ENCODE measurements around the gene AKT1S1. TPM values are rescaled to one million over a fixed set of nuclear protein-coding genes. Genes with fewer than 3 reads are reported as not detected.

Gene AKT1S1
- total RNA-seq, 1 donor from 2014 or later: 2.3 TPM

DNA sequence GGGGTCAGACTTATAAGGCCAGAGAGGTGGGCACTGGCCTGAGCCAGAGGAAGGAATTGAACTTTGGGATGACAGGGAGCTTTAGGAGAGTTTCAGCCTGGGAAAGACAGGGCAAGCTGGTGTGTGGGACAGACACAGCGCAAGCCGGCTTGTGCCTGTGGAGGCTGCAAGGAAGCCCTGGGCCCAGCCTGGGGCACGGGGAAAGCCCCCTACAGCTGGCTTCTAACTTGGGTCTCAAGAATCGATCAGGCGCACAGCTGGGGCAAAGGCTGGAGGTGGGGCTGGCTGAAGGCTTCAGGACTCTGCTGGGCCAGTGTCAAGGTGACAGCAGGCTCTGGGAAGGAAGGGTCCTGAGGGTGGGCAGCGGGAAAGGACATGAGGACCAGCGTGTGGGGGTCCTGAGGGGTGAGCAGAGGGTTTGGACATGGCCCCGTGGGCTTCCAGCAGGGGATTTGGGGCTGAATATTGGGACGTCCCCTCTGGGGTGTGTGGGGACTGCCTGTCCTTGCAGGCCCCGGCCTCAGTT is 23.2 kb downstream of the AKT1S1 start:
- Histone ChIP-seq H3K27ac (no peak overlapping the region), H3K79me2 (ENCODE audit: low read depth) (peaks cover 66% of the 10 kb centered on the region), H4K20me1 (ENCODE audit: low read depth) (peaks cover 76% of the 10 kb centered on the region), H3K9me3 (ENCODE audit: low read depth) (no peaks in the 10 kb centered on the region), H3K4me3 (no peak overlapping the region), H3F3A (ENCODE audit: low read depth) (peaks cover 74% of the 10 kb centered on the region), H3K36me3 (no peaks in the 10 kb centered on the region), H3K4me2 (peak overlapping the region; percentile 98), H3K27me3 (no peaks in the 10 kb centered on the region), H2AFZ (replicated peaks) (no peak overlapping the region), H3K4me1 (peaks cover 12% of the 10 kb centered on the region), H3K9ac (no peak overlapping the region)
- TF ChIP-seq EZH2 (IDR thresholded peaks at IDR 0.05) (no peak), EZH2phosphoT487 (IDR thresholded peaks at IDR 0.05) (no peak)
- TF ChIP-seq, protein P1, sequence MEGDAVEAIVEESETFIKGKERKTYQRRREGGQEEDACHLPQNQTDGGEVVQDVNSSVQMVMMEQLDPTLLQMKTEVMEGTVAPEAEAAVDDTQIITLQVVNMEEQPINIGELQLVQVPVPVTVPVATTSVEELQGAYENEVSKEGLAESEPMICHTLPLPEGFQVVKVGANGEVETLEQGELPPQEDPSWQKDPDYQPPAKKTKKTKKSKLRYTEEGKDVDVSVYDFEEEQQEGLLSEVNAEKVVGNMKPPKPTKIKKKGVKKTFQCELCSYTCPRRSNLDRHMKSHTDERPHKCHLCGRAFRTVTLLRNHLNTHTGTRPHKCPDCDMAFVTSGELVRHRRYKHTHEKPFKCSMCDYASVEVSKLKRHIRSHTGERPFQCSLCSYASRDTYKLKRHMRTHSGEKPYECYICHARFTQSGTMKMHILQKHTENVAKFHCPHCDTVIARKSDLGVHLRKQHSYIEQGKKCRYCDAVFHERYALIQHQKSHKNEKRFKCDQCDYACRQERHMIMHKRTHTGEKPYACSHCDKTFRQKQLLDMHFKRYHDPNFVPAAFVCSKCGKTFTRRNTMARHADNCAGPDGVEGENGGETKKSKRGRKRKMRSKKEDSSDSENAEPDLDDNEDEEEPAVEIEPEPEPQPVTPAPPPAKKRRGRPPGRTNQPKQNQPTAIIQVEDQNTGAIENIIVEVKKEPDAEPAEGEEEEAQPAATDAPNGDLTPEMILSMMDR (IDR thresholded peaks at IDR 0.05): no peak
- no peak for DNase-seq (ENCODE audit: low spot score)
- no peak overlapping the region for H3K27ac Mint-ChIP-seq
- peak overlapping the region; percentile 80 for H3K4me3 Mint-ChIP-seq
- H3K9me3 Mint-ChIP-seq: peaks cover 10% of the 10 kb centered on the region
- H3K27me3 Mint-ChIP-seq (ENCODE audit: insufficient read depth, low read depth): peaks cover 26% of the 10 kb centered on the region
- peaks cover 24% of the 10 kb centered on the region for H3K4me1 Mint-ChIP-seq
- peaks cover 26% of the 10 kb centered on the region for H3K36me3 Mint-ChIP-seq

DNA sequence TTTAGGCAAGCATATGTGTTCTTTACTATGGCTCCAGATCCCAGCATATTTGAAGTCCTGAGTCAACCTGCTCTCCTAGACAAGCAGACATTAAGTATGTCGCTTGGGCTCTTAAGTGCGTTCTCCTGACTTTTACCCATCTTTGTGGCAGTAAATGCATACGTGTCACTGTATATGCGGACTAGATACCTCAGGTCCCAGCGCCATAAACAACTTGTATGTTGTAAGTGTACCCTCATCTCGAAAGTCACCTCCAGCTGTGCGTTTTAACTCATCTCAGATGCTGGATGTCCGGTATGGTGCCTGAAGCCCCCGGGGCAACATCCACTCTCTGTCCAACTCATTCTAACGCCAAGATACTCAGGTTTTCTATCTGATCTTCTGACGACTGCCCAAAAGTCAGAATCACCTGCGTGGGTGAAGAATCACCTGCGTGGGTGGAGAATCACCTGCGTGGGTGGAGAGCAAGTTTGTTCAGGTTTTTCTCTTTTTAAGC is 24.5 kb downstream of the AKT1S1 start:
- Histone ChIP-seq H3K27ac (no peak overlapping the region), H4K20me1 (ENCODE audit: low read depth) (peaks cover 64% of the 10 kb centered on the region), H3K27me3 (no peaks in the 10 kb centered on the region), H3K36me3 (no peaks in the 10 kb centered on the region), H3K79me2 (ENCODE audit: low read depth) (peaks cover 72% of the 10 kb centered on the region), H3K4me1 (peaks cover 12% of the 10 kb centered on the region), H3K4me2 (peak overlapping the region; percentile 98), H3K9ac (peak overlapping the region; percentile 74), H3K4me3 (peak overlapping the region; percentile 88), H3F3A (ENCODE audit: low read depth) (peaks cover 61% of the 10 kb centered on the region), H2AFZ (replicated peaks) (no peak overlapping the region), H3K9me3 (ENCODE audit: low read depth) (no peaks in the 10 kb centered on the region)
- H3K4me1 Mint-ChIP-seq: peaks cover 22% of the 10 kb centered on the region
- H3K27ac Mint-ChIP-seq: peak overlapping the region; percentile 23
- H3K4me3 Mint-ChIP-seq: peak overlapping the region; percentile 94
- no peak for DNase-seq (ENCODE audit: low spot score)
- peaks cover 30% of the 10 kb centered on the region for H3K36me3 Mint-ChIP-seq
- H3K9me3 Mint-ChIP-seq: peaks cover 15% of the 10 kb centered on the region
- TF ChIP-seq EZH2phosphoT487 (IDR thresholded peaks at IDR 0.05) (no peak), EZH2 (IDR thresholded peaks at IDR 0.05) (no peak)
- TF ChIP-seq, protein P1 (IDR thresholded peaks at IDR 0.05): no peak
- H3K27me3 Mint-ChIP-seq (ENCODE audit: insufficient read depth, low read depth): peaks cover 24% of the 10 kb centered on the region

DNA sequence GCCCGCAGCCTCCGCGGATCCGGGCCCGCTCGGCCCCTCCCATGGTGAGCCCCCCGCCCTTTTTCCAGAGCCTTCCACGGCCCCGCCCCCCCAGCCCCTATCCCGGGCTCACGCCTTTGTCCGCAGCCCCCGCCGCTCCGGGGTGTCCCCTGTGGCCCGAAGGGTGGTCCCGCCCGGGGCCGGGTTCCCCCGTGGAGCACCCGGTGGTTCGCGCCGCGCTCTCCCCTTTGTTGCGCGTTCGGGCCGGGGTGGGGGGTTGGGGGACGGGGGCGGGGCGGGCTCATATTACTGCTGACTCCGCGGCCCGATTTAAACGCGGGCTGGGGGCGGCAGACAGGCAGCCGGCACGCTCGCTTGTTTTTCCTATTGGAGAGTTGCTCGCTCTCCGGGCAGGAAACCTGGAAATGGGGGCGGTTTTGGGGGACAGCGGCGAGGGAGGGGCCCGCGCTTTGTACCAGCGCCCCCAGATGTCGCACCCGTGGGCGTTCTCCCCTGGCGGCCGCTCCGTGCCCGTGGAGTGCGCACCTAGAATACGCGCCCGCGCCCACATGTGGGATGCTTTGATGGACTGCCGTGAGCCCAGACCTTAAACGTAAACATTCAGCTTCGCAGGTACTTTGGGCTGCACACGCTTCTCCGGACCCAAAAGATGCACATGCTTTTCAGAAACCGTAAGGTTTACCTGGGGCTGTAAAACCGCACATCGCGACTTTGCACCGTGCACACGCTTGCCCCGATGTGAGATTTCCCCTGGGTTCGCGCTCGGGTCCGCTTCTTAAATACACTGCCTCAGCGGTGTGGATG is 25.5 kb downstream of the AKT1S1 start:
- H3K79me2 ChIP-seq (ENCODE audit: low read depth): peaks cover 72% of the 10 kb centered on the region
- H3K36me3 ChIP-seq: no peaks in the 10 kb centered on the region
- Mint-ChIP-seq H3K4me3 (peak overlapping the region; percentile 94), H3K27ac (no peak overlapping the region), H3K4me1 (peaks cover 22% of the 10 kb centered on the region), H3K36me3 (peaks cover 31% of the 10 kb centered on the region), H3K9me3 (peaks cover 15% of the 10 kb centered on the region), H3K27me3 (ENCODE audit: insufficient read depth, low read depth) (peaks cover 19% of the 10 kb centered on the region)
- peak overlapping the region; percentile 74 for H3K9ac ChIP-seq
- H3F3A ChIP-seq (ENCODE audit: low read depth): peaks cover 56% of the 10 kb centered on the region
- H3K4me2 ChIP-seq: peak overlapping the region; percentile 98
- TF ChIP-seq EZH2phosphoT487 (IDR thresholded peaks at IDR 0.05) (no peak), EZH2 (IDR thresholded peaks at IDR 0.05) (no peak)
- TF ChIP-seq, protein P1 (IDR thresholded peaks at IDR 0.05): no peak
- H2AFZ ChIP-seq (replicated peaks): no peak overlapping the region
- H4K20me1 ChIP-seq (ENCODE audit: low read depth): peaks cover 53% of the 10 kb centered on the region
- H3K9me3 ChIP-seq (ENCODE audit: low read depth): no peaks in the 10 kb centered on the region
- peak overlapping the region; percentile 98 for H3K27ac ChIP-seq
- H3K4me1 ChIP-seq: peaks cover 12% of the 10 kb centered on the region
- H3K27me3 ChIP-seq: no peaks in the 10 kb centered on the region
- peak; percentile 88 for DNase-seq (ENCODE audit: low spot score)
- H3K4me3 ChIP-seq: peak overlapping the region; percentile 88

Data from neural progenitor cell (in vitro differentiated cells).